Measurements from ENCODE around the gene UGDH. TPM values are rescaled to one million over a fixed set of nuclear protein-coding genes. Genes with fewer than 3 reads are reported as not detected.

UGDH gene
- 100 to 1,000 TPM; 293 to 849 (median 479) TPM for total RNA-seq

GRCh38 chr4:39527296-39528060 lies at the start of gene UGDH:
UGDH (minus strand) TSS chr4:39527439; CDS start chr4:39521512, 5,927 bp downstream.
- H3K27ac ChIP-seq: peak within 1 kb of the TSS; percentile 93 to 97 (median 96)
- H3K27me3 ChIP-seq: no peaks in the 10 kb centered on the region
- in situ Hi-C loops (cut with MboI; ENCODE audit: low pct_ligation_motif_present in 1 of 4, low pct_unique_long_range_greater_than_20kb in 1 of 4, low sequenced_read_pairs in 3 of 4) (loop anchor here in 1 of 4 donors (5.0 kb wide), 1 partner anchor 110 kb away; the partner anchor contains the start of gene SMIM14), intact Hi-C loops (cut with DNase I; ENCODE audit: low total_unique reads) (loop anchor here (5.0 kb wide), 1 partner anchor 110 kb away; the partner anchor contains the start of gene SMIM14)
- TF ChIP-seq POLR2A (IDR thresholded peaks at IDR 0.05) (peak; percentile 99), POLR2AphosphoS5 (IDR thresholded peaks at IDR 0.05) (peak; percentile 96 to 99 (median 97)), EP300 (IDR thresholded peaks at IDR 0.05; ENCODE audit: low read depth) (no peak), CTCF (IDR thresholded peaks at IDR 0.05) (peak in 1 of 5 experiments; percentile 17)
- 0% methylated on average over 49 of the region's 73 CpGs; no CpG with 5 or more reads in 1 of the 2 donors for WGBS, 2 donors (ENCODE audit: low coverage in 1 of 2)
- H3K36me3 ChIP-seq: peaks cover 0 to 8% (median 0%) of the 10 kb centered on the region in 4 donors
- no peaks in the 10 kb centered on the region for H3K9me3 ChIP-seq
- peak within 1 kb of the TSS; percentile 85 to 94 (median 88) for H3K4me3 ChIP-seq
- DNase-seq: peak; percentile 98
- H3K4me1 ChIP-seq: peaks cover 7 to 52% (median 25%) of the 10 kb centered on the region in 4 donors

- DNase-seq: no peak
Observed at GRCh38 chr4:39574946-39575345, 47.7 kb upstream of the UGDH start.

GRCh38 chr4:39571504-39571903 lies 44.3 kb upstream of the UGDH start:
- H3K27me3 ChIP-seq: no peaks in the 10 kb centered on the region

More at GRCh38 chr4:39574946-39575345, 47.7 kb upstream of the UGDH start:
- intact Hi-C loops (cut with DNase I; ENCODE audit: low total_unique reads) (no loop called here), in situ Hi-C loops (cut with MboI; ENCODE audit: low pct_ligation_motif_present in 1 of 4, low pct_unique_long_range_greater_than_20kb in 1 of 4, low sequenced_read_pairs in 3 of 4) (no loop called here)
- no peaks in the 10 kb centered on the region for H3K27me3 ChIP-seq
- H3K36me3 ChIP-seq: no peaks in the 10 kb centered on the region
- no peak overlapping the region for H3K4me3 ChIP-seq
- H3K27ac ChIP-seq: peak overlapping the region in 3 of 4 donors; percentile 42 to 67 (median 49)
- H3K9me3 ChIP-seq: no peaks in the 10 kb centered on the region
- no peak for TF ChIP-seq POLR2A (IDR thresholded peaks at IDR 0.05)
- TF ChIP-seq POLR2AphosphoS5 (IDR thresholded peaks at IDR 0.05): no peak
- TF ChIP-seq EP300 (IDR thresholded peaks at IDR 0.05; ENCODE audit: low read depth): no peak
- no peak for TF ChIP-seq CTCF (IDR thresholded peaks at IDR 0.05)
- peaks cover 1 to 25% (median 13%) of the 10 kb centered on the region in 4 donors for H3K4me1 ChIP-seq
- 88 to 92% methylated on average over 3 to 5 of the region's 5 CpGs for WGBS, 2 donors (ENCODE audit: low coverage in 1 of 2)

More at GRCh38 chr4:39571504-39571903, 44.3 kb upstream of the UGDH start:
- intact Hi-C loops (cut with DNase I; ENCODE audit: low total_unique reads): no loop called here
- peaks cover 0 to 2% (median 0%) of the 10 kb centered on the region in 4 donors for H3K36me3 ChIP-seq
- peaks cover 7 to 45% (median 19%) of the 10 kb centered on the region in 4 donors for H3K4me1 ChIP-seq
- WGBS, 2 donors (ENCODE audit: low coverage in 1 of 2): 80 to 92% methylated on average over 6 of the region's 6 CpGs
- no peaks in the 10 kb centered on the region for H3K9me3 ChIP-seq
- in situ Hi-C loops (cut with MboI; ENCODE audit: low pct_ligation_motif_present in 1 of 4, low pct_unique_long_range_greater_than_20kb in 1 of 4, low sequenced_read_pairs in 3 of 4): no loop called here
- TF ChIP-seq POLR2A (IDR thresholded peaks at IDR 0.05) (no peak), CTCF (IDR thresholded peaks at IDR 0.05) (no peak), POLR2AphosphoS5 (IDR thresholded peaks at IDR 0.05) (no peak), EP300 (IDR thresholded peaks at IDR 0.05; ENCODE audit: low read depth) (no peak)
- no peak overlapping the region for H3K4me3 ChIP-seq
- DNase-seq: no peak
- H3K27ac ChIP-seq: no peak overlapping the region

Measured in transverse colon (tissue), 4 donors.